Omental fat pad (tissue), 4 donors: ENCODE data around the gene SRSF12. TPM values are rescaled to one million over a fixed set of nuclear protein-coding genes. Genes with fewer than 3 reads are reported as not detected.

Source experiments
- ATAC-seq: fragments of 150-250 bp; one replicate; pipeline ENCODE4 v1.9.1; 2016; ENCODE audit warnings: mild to moderate bottlenecking, moderate library complexity; ENCODE audit not compliant: low FRiP score
- DNase-seq: peaks from one replicate; pipeline ENCODE4 v3.0.0-alpha.2; 2019; ENCODE audit warnings: low spot score
- CTCF ChIP-seq, 3 donors: fragments of 450-650 bp; IDR thresholded peaks; one replicate each; pipeline ENCODE4 v1.5.1; 2016 to 2017; ENCODE audit warnings: antibody characterized with exemption in 3 of 3, mild to moderate bottlenecking in 3 of 3, moderate library complexity in 2 of 3
- total RNA-seq, 4 donors: library from RNA; depleted of rRNA; stranded (reverse); fragments of >200 nt; gene quantifications; one replicate each; pipeline ENCODE4 v1.1.0, GENCODE V29; 2016

SRSF12 gene
- 1 to 10 TPM in 2 of 4 donors, under 1 TPM in 1, not detected in 1; 0.25 to 3.4 (median 3.2) TPM for total RNA-seq

DNA sequence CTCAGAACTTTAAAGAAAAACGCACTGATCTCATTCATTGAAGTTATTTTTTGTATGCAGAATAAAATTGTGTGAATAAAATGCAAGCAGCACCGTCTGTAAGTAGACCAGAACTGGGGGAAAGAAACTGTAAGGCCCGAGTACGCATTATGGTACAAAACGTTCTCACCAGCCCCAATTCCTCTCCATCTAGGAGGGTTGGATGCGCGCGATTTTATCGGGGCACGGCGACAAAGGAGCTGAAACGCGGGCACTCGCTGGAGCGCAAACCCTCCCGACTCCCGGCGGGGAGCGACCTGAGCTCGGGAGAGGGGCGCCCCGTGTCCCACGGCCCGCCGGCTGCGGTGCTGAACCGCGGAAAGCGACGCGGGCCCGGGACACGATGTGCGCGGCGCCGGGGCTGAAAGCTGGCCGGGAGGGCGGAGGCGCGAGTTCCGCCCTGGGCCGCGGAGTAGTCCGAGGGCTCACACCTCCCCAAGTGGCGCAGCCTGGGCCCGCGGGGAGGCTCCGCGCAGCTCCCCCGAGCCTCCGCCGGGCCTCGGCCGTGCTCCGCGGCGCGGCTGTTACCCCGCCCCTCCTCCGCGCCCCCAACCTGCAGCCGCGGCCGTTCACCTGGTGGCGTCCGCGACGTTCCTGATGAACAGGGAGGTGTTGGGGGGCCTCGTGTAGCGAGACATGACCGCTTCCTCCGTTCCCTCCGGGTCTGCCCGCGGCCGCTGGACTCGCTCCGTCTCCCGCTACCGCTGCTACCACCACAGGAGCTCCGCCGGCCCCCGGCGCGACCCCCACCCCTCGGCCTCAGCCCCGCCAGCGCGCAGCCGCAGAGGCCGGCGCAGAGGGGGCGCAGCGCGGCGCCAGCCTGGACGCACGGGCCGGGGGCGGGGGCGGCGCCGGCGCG, at the start of gene SRSF12:
SRSF12 (minus strand) TSS at position 861 of the 898 bp plus-strand sequence; CDS start at position 677, 184 bp downstream.
- ATAC-seq (peak; percentile 82), DNase-seq (no peak)
- TF ChIP-seq CTCF (IDR thresholded peaks at IDR 0.05), result no peak

DNA sequence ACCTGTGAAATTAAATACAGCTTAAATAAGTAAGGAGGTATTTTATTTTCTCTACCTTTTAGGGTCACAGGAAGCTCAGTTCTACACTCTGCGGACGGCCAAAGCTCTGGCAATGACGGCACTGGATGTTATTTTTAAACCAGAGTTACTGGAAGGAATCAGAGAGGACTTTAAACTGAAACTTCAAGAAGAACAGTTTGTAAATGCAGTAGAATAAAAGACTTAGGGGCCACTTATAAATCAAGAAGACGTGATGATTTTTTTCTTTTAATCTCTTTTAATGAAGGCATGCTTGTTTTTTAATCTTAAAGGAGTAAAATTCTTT, 44.1 kb upstream of the SRSF12 start:
- ATAC-seq (peak; percentile 19), DNase-seq (no peak)
- no peak for TF ChIP-seq CTCF (IDR thresholded peaks at IDR 0.05)

DNA sequence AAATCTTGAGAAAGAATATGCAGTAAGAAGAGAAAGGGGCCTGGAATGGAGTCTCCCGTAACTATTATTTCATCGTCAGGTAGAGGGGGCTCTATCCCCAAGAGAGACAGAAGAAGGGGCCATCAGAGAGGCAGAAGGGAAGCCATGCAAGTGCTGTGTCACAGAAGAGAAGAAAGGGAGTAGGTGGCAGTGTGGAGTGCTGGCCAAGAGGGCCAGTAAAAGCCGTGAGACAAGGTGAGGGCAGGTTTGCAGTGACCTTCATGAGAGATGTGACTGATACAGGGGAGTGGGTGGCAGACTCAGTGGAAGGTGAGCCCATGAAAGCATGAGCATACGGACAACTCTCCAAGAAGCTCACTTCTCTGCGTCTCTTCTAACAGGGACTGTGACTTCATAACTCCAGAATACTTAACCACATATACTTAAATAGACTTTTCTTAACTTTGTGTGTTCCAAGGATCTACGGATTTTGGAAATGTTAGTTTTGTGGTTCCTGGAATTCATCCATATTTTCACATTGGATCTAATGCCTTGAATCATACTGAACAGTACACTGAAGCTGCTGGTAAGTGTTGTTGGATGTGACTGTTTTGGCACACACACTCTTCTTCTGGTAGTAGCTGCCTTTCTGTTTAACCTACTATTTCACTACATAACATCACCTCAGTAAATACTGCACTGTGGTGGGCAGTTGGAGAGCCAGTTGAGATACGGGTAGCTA, 43.6 kb upstream of the SRSF12 start:
- ATAC-seq, result peak; percentile 41
- TF ChIP-seq CTCF (IDR thresholded peaks at IDR 0.05), result no peak
- DNase-seq, result no peak

DNA sequence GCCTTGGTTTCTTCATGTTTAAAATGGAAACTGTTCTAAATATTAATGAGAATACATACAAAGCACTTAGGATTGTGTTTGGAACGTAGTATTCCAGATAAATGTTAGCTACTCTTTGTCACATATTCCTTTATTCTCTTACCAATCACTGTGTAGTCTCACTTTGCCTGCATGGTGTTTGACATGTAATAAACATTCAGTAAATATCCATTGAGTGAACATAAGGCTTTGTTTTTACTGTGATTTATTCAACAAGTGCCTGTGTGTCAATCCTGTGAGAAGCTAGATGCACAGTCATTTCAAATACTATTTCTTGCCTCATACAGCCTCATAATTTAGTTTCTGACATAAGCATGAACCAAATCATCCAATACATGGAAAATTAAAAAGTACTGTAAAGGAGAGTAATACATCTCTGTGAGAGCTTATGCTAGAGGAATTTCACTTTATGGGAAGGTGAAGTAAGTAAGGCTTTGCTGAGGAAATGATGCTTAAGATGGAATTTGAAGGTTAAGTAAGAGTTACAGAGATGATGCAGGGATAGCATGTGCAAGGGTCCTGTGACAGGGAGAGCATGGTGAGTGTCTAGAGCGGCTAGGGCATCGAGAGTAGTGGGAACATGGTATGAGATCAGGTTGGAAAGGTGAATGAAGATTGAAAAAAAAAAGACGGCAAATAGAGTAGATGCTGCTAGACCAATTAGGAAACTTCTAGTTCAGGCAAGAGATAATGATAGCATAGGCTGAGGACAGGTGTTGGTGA, 42.6 kb upstream of the SRSF12 start:
- ATAC-seq, result no peak

GRCh38 chr6:89154131-89154530, 36.3 kb upstream of the SRSF12 start:
- ATAC-seq (no peak), DNase-seq (no peak)
- TF ChIP-seq CTCF (IDR thresholded peaks at IDR 0.05), result no peak

More for the DNA sequence above, 42.6 kb upstream of the SRSF12 start:
- no peak for DNase-seq
- TF ChIP-seq CTCF (IDR thresholded peaks at IDR 0.05), result no peak

DNA sequence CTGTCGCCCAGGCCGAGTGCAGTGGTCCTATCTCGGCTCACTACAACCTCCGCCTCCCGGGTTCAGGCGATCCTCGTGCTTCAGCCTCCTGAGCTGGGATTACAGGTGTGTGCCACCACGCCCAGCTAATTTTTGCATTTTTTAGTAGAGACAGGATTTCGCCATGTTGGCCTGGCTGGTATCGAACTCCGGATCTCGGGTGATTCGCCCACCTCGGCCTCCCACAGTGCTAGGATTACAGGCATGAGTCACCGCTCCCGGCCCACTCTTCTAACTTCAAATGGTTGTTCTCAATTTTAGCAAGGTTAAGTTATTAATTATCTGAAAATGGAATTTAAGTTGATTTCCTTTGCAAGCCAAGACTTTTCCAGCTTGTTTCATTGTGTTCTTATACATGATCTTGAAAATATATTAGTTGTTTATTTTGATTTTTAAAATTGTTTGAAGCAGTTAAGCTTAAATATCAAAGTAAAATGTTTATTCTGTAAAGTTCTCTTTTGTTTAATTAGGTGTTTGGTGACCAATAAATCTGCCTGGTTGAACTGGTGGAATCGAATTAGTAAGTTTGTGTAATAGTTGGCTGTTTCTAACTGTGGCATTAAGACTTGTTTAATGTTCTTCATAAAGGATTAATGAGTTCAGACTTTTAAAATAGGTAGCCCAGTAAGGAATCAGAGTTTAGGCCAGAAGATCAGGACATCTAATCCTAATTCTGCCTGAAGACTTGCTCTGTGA, 30.3 kb upstream of the SRSF12 start:
- ATAC-seq (no peak), DNase-seq (no peak)
- TF ChIP-seq CTCF (IDR thresholded peaks at IDR 0.05), result no peak
